Lower leg skin (tissue), 3 donors: Measurements from ENCODE around the gene UPK3A.

Experiments used
- CTCF ChIP-seq, 3 donors: fragments of 450-650 bp; IDR thresholded peaks; one replicate each; pipeline ENCODE4 v1.5.1; 2016; ENCODE audit warnings: antibody characterized with exemption in 3 of 3, mild to moderate bottlenecking in 3 of 3, moderate library complexity in 2 of 3
- POLR2A ChIP-seq, 2 donors: fragments of 450-650 bp; IDR thresholded peaks; one replicate each; pipeline ENCODE4 v1.6.1; 2016 to 2017; ENCODE audit warnings: antibody characterized with exemption in 2 of 2, mild to moderate bottlenecking in 1 of 2, moderate library complexity in 1 of 2

- TF ChIP-seq CTCF (IDR thresholded peaks at IDR 0.05) (no peak), POLR2A (IDR thresholded peaks at IDR 0.05) (no peak)
Measured at GRCh38 chr22:45318168-45318557, 33.4 kb downstream of the UPK3A start.
